HG03025 (cell line): Measurements from ENCODE around the gene ANKRD53.

ENCODE experiments used
- ATAC-seq: cut with Tn5 transposase; IDR thresholded peaks from one replicate; pipeline ENCODE4 v1.9.1; 2021; ENCODE audit warnings: mild to moderate bottlenecking, moderate library complexity; ENCODE audit not compliant: unreplicated experiment, low FRiP score

Gene ANKRD53

GRCh38 chr2:70943205-70943871, 35.1 kb upstream of the ANKRD53 start:
- no peak for ATAC-seq

- no peak for ATAC-seq
Observed at GRCh38 chr2:70944111-70944690, 34.2 kb upstream of the ANKRD53 start.

- no peak for ATAC-seq
Observed at GRCh38 chr2:70946832-70947442, 31.5 kb upstream of the ANKRD53 start.

GRCh38 chr2:70947556-70948184, 30.8 kb upstream of the ANKRD53 start:
- ATAC-seq = no peak

GRCh38 chr2:70948337-70949003, 30.0 kb upstream of the ANKRD53 start:
- no peak for ATAC-seq

GRCh38 chr2:70949086-70949485, 29.3 kb upstream of the ANKRD53 start:
- no peak for ATAC-seq

GRCh38 chr2:70954886-70955285, 23.5 kb upstream of the ANKRD53 start:
- no peak for ATAC-seq

GRCh38 chr2:70956141-70956540, 22.3 kb upstream of the ANKRD53 start:
- no peak for ATAC-seq

GRCh38 chr2:70957798-70958197, 20.6 kb upstream of the ANKRD53 start:
- ATAC-seq = no peak

GRCh38 chr2:70958759-70959158, 19.7 kb upstream of the ANKRD53 start:
- no peak for ATAC-seq

- no peak for ATAC-seq
Observed at GRCh38 chr2:70959271-70959761, 19.1 kb upstream of the ANKRD53 start.

GRCh38 chr2:70959851-70960832, 18.3 kb upstream of the ANKRD53 start:
- ATAC-seq = no peak

GRCh38 chr2:70960833-70961647, 17.4 kb upstream of the ANKRD53 start:
- no peak for ATAC-seq

- ATAC-seq = no peak
Observed at GRCh38 chr2:70961648-70961994, 16.8 kb upstream of the ANKRD53 start.

GRCh38 chr2:70962211-70962884, 16.1 kb upstream of the ANKRD53 start:
- no peak for ATAC-seq

- ATAC-seq = no peak
Observed at GRCh38 chr2:70962885-70963878, 15.2 kb upstream of the ANKRD53 start.

- ATAC-seq = no peak
Observed at GRCh38 chr2:70964133-70964532, 14.3 kb upstream of the ANKRD53 start.
